Lower leg skin (tissue), 4 donors: Measurements from ENCODE around the gene EXOC3L2. TPM values are rescaled to one million over a fixed set of nuclear protein-coding genes. Genes with fewer than 3 reads are reported as not detected.

Source experiments
- DNase-seq, 2 donors: peaks; one replicate each; pipeline ENCODE4 v3.0.0-alpha.2; 2019; ENCODE audit warnings: low spot score in 2 of 2
- H3K4me3 ChIP-seq: fragments of 200-600 bp; sonication (generic); 2 replicates; pipeline ENCODE4 v1.5.1; 2017; ENCODE audit warnings: mild to moderate bottlenecking, low read depth; ENCODE audit not compliant: poor library complexity, severe bottlenecking
- POLR2A ChIP-seq, 2 donors: fragments of 450-650 bp; IDR thresholded peaks; one replicate each; pipeline ENCODE4 v1.6.1; 2016 to 2017; ENCODE audit warnings: antibody characterized with exemption in 2 of 2, mild to moderate bottlenecking in 1 of 2, moderate library complexity in 1 of 2
- WGBS, 2 donors: methylation state at CpG; one replicate each; pipeline ENCODE4 v1.1.5; 2018; 5-methylcytosine and 5-hydroxymethylcytosine counted together
- intact Hi-C: fragments of 100-400 bp; cut with DNase I; formaldehyde crosslinking; loops from one replicate; pipeline ENCODE4 v1.15.0; 2023; ENCODE audit warnings: low total_unique reads
- total RNA-seq, 4 donors: library from RNA; depleted of rRNA; stranded (reverse); fragments of >200 nt; gene quantifications; one replicate each; pipeline ENCODE4 v1.1.0, GENCODE V29; 2016
- TF ChIP-seq, protein P1 (sequence below), 3 donors: fragments of 450-650 bp; IDR thresholded peaks; one replicate each; pipeline ENCODE4 v1.5.1; 2016; ENCODE audit warnings: antibody characterized with exemption in 3 of 3, mild to moderate bottlenecking in 3 of 3, moderate library complexity in 2 of 3

Gene EXOC3L2
- total RNA-seq, 4 donors from 2014 or later: 1.2 to 4.5 (median 1.6) TPM

DNA sequence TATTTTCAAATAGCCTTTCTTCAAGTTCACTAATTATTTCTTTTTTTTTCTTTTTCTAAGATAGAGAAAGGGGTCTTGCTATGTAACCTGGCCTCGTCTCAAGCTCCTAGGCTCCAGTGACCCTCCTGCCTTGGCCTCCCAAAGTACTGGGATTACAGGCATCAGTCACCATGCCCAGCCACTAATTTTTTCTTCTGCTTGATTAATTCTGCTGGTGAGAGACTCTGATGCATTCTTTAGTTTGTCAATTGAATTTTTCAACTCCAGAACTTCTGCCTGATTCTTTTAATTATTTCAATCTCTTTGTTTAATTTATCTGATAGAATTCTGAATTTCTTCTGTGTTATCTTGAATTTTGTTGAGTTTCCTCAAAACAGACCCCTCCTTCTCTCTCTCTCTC, 55.2 kb downstream of the EXOC3L2 start:
- 94 to 97% methylated on average over 1 of the region's 1 CpG for WGBS, 2 donors
- TF ChIP-seq, protein P1, sequence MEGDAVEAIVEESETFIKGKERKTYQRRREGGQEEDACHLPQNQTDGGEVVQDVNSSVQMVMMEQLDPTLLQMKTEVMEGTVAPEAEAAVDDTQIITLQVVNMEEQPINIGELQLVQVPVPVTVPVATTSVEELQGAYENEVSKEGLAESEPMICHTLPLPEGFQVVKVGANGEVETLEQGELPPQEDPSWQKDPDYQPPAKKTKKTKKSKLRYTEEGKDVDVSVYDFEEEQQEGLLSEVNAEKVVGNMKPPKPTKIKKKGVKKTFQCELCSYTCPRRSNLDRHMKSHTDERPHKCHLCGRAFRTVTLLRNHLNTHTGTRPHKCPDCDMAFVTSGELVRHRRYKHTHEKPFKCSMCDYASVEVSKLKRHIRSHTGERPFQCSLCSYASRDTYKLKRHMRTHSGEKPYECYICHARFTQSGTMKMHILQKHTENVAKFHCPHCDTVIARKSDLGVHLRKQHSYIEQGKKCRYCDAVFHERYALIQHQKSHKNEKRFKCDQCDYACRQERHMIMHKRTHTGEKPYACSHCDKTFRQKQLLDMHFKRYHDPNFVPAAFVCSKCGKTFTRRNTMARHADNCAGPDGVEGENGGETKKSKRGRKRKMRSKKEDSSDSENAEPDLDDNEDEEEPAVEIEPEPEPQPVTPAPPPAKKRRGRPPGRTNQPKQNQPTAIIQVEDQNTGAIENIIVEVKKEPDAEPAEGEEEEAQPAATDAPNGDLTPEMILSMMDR (IDR thresholded peaks at IDR 0.05): no peak
- H3K4me3 ChIP-seq: no peak overlapping the region
- intact Hi-C loops: loop anchor here (10.0 kb wide), 1 partner anchor 55 kb away; the partner anchor contains the start of gene EXOC3L2
- DNase-seq: no peak

DNA sequence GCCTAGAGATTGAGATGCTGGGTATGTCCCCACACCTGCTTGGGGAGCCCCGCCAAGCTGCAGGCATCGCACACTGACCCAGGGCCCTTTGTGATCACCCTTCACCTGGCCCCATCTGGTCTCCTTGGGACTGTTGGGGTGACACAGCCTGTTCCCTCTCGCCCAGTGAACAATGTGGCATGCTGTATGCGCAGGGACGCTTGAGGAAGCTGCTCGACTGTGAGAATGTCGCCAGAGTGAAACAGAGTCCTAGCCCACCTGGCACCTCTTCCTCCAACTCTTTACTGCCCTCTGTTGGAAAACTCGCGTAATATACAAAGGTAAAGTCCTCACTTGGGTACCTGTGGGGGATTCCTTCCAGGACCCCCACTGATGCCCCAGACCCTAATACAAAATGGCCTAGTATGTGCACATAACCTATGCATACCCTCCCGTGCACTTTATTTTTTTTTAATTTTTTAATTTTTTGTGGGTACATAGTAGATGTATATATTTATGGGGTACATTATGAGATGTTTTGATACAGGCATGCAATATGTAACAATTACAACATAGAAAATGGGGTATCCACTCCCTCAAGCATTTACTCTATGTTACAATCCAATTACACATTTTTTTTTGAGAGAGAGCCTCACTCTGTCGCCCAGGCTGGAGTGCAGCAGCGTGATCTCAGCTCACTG, 57.6 kb downstream of the EXOC3L2 start:
- WGBS, 2 donors: 55 to 57% methylated on average over 12 of the region's 12 CpGs
- DNase-seq: no peak
- intact Hi-C loops: no loop called here
- TF ChIP-seq POLR2A (IDR thresholded peaks at IDR 0.05): no peak
- TF ChIP-seq, protein P1 (IDR thresholded peaks at IDR 0.05): no peak
- no peak overlapping the region for H3K4me3 ChIP-seq

DNA sequence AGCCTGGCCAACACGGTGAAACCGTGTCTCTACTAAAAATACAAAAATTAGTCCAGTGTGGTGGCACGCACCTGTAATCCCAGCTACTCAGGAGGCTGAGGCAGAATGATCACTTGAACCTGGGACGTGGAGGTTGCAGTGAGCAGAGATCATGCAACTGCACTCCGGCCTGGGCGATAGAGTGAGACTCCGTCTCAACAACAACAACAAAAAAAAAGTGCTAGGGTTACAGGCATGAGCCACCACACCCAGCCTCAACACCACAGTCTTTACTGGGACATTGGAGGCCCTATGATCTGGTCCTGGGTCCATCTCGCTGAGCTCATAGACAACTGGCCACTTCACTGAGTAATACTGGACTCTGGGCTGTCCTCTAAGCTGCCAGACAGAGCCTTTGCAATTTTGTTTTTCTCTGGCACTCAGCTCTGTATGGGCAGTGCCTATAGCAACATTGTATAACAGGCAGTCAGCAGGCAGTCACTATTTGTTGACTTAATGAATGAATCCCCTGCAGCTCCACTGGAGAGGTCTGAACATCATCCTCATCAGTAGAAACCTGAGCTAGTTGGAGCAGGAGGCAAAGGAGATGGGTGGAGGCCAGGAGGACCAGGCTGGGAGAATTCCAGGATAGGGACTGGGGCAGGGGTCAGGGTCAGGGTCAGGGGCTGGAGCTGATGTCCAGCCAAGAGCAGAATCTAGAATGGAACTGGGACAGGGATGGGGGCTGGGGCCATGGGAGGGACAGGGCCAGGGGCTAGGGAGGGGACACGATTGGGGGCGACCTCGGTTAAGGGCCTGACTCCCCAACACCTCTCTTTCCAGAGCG, 58.5 kb downstream of the EXOC3L2 start:
- intact Hi-C loops: no loop called here
- 89 to 92% methylated on average over 12 of the region's 12 CpGs for WGBS, 2 donors
- no peak overlapping the region for H3K4me3 ChIP-seq
- TF ChIP-seq POLR2A (IDR thresholded peaks at IDR 0.05): no peak
- TF ChIP-seq, protein P1 (IDR thresholded peaks at IDR 0.05): no peak
- no peak for DNase-seq

DNA sequence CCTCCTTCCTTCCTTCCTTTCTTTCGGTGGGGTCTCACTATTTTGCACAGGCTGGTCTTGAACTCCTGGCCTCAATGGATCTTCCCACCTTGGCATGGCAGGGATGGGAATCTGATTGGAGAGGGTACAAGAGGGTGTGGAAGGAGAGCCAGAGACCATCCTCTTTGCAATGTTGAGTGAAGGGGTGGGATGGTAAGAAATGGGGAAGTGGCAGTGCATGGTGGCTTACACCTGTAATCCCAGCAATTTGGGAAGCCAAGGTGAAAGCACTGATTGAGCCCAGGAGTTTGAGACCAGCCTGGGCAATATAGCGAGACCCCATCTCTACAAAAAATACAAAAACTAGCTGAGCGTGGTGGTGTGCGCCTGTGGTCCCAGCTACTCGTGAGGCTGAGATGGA, 61.1 kb downstream of the EXOC3L2 start:
- DNase-seq: no peak
- WGBS, 2 donors: 92 to 94% methylated on average over 5 of the region's 5 CpGs
- intact Hi-C loops: no loop called here
- no peak overlapping the region for H3K4me3 ChIP-seq
- TF ChIP-seq POLR2A (IDR thresholded peaks at IDR 0.05): no peak
- TF ChIP-seq, protein P1 (IDR thresholded peaks at IDR 0.05): no peak

DNA sequence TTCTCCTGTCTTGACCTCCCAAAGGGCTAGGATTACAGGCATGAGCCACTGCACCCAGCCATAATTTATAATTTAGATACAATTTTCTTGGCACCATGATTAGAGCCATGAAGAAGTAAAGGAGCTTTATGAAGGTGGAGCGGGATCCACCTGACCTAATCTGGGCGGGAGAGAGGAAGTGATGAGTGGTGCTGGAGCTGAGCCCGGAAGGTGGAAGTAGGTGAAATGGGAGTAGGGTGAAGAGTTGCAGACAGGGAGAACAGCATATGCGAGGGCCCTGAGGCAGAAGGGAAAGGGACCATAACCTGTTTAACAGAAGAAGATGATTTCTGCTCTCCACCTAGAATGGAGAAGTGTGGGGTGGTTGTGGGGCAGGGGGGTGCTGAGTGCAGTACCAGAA, 62.4 kb downstream of the EXOC3L2 start:
- intact Hi-C loops: no loop called here
- H3K4me3 ChIP-seq: no peak overlapping the region
- WGBS, 2 donors: 54 to 62% methylated on average over 4 of the region's 4 CpGs
- no peak for DNase-seq
- TF ChIP-seq POLR2A (IDR thresholded peaks at IDR 0.05): no peak
- TF ChIP-seq, protein P1 (IDR thresholded peaks at IDR 0.05): no peak
